Peyer's patch (tissue), 4 donors: ENCODE data around the gene SCARB1. TPM values are rescaled to one million over a fixed set of nuclear protein-coding genes. Genes with fewer than 3 reads are reported as not detected.
A peak's percentile ranks its signal among the peaks of the same experiment; 100 is the strongest.

Source experiments
- DNase-seq, 3 donors: peaks; one replicate each; pipeline ENCODE4 v3.0.0-alpha.2; 2017 to 2019
- H3K27ac ChIP-seq, 4 donors: fragments of 200-600 bp; sonication (generic); one replicate each; pipeline ENCODE4 v1.5.1; 2016 to 2019
- H3K27me3 ChIP-seq, 2 donors: fragments of 200-600 bp; sonication (generic); one replicate each; pipeline ENCODE4 v1.5.1; 2019
- H3K36me3 ChIP-seq, 3 donors: fragments of 200-600 bp; sonication (generic); one replicate each; pipeline ENCODE4 v1.5.1; 2016 to 2019
- H3K4me1 ChIP-seq, 4 donors: fragments of 200-600 bp; sonication (generic); one replicate each; pipeline ENCODE4 v1.5.1; 2016 to 2019
- H3K4me3 ChIP-seq, 4 donors: fragments of 200-600 bp; sonication (generic); 1 replicate in 3 of 4; 2 replicates in 1 of 4; pipeline ENCODE4 v1.5.1; 2016 to 2019; ENCODE audit warnings: mild to moderate bottlenecking in 1 of 4
- H3K9me3 ChIP-seq, 4 donors: fragments of 200-600 bp; sonication (generic); one replicate each; pipeline ENCODE4 v1.5.1; 2016 to 2019; ENCODE audit warnings: mild to moderate bottlenecking in 1 of 4
- POLR2A ChIP-seq, 2 donors: fragments of 450-650 bp; IDR thresholded peaks; one replicate each; pipeline ENCODE4 v1.5.1; 2017; ENCODE audit warnings: antibody characterized with exemption in 2 of 2, mild to moderate bottlenecking in 2 of 2, moderate library complexity in 2 of 2
- small RNA-seq, 2 donors: library from RNA; depleted of rRNA; stranded (forward); fragments of <200 nt; gene quantifications; one replicate each; pipeline ENCODE3, GENCODE V24; 2016
- total RNA-seq, 4 donors: library from RNA; depleted of rRNA; stranded (reverse); fragments of >200 nt; gene quantifications; one replicate each; pipeline ENCODE4 v1.1.0, GENCODE V29; 2016
- TF ChIP-seq, protein P1 (sequence below), 6 experiments: fragments of 450-650 bp in 4 of 6; fragments of 200-600 bp in 2 of 6; sonication (generic) in 1 of 6; IDR thresholded peaks; one replicate each; pipeline ENCODE4 v1.5.1; 2017 to 2019; ENCODE audit warnings: antibody characterized with exemption in 6 of 6, mild to moderate bottlenecking in 3 of 6, moderate library complexity in 1 of 6

Gene SCARB1
- total RNA-seq, 4 donors from 2014 or later: 14.9 to 214 (median 64.6) TPM

DNA sequence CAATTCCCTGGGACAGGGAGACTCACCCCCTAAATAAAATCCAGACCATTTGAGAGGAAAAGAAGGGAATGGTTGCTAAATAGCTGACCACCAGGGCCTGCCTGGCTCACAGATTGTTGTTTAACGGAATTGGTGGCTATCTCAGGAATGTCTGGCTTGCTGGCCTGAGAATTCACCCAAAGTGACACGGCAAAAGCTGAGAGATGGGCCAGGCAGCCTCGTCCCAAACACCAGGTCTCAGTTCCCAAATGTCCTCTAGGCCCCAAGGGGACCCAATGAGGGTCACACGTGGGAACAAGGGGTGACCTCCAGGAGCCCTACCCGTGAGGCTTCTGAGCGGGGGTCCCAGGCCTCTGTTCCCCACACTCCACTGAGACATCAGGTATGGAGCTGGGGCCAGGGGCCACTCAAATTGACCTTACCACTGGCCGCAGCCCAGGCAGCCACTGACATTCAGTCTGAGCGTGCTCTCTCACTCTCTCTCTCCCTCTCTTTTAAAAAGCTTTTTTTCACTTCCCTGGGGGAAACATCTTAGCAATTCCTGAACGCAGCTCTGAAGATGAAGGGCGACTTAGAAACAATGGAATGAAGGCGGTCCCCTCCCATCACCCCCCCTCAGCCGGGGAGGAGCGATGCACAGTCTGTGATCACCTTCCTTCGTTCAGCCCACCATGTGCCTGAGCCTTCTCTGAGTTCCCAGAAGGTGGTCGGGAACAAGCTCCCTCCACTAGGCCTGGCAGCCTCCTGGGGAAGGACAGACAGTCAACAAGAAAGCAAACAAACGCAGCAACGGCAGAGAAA lies 131.2 kb downstream of the SCARB1 start:
- Histone ChIP-seq H3K4me3 (no peak overlapping the region), H3K27me3 (no peaks in the 10 kb centered on the region), H3K36me3 (no peaks in the 10 kb centered on the region), H3K4me1 (no peaks in the 10 kb centered on the region), H3K9me3 (no peaks in the 10 kb centered on the region), H3K27ac (no peak overlapping the region)
- DNase-seq: no peak
- TF ChIP-seq, protein P1, sequence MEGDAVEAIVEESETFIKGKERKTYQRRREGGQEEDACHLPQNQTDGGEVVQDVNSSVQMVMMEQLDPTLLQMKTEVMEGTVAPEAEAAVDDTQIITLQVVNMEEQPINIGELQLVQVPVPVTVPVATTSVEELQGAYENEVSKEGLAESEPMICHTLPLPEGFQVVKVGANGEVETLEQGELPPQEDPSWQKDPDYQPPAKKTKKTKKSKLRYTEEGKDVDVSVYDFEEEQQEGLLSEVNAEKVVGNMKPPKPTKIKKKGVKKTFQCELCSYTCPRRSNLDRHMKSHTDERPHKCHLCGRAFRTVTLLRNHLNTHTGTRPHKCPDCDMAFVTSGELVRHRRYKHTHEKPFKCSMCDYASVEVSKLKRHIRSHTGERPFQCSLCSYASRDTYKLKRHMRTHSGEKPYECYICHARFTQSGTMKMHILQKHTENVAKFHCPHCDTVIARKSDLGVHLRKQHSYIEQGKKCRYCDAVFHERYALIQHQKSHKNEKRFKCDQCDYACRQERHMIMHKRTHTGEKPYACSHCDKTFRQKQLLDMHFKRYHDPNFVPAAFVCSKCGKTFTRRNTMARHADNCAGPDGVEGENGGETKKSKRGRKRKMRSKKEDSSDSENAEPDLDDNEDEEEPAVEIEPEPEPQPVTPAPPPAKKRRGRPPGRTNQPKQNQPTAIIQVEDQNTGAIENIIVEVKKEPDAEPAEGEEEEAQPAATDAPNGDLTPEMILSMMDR (IDR thresholded peaks at IDR 0.05): no peak
- no peak for TF ChIP-seq POLR2A (IDR thresholded peaks at IDR 0.05)

DNA sequence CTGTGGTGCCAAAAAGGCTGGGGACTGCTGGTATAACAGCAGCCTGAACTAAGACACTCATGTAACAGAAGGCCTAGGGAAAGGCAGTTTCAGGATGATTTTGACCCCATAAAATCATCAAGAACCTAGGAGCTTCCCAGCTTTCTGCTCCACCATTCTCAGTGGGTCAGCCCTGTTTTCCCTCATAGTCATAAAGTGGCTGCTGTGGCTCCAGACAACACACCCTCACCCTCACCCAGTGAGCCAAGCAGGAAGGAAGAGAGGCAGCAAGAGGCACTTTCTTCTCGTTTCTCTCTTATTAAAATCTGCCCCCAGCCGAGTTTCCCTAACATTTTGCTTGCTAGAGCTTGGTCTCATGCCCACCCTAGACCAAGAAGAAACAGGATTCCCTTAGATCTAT lies 131.8 kb downstream of the SCARB1 start:
- Histone ChIP-seq H3K27ac (no peak overlapping the region), H3K36me3 (no peaks in the 10 kb centered on the region), H3K27me3 (no peaks in the 10 kb centered on the region), H3K4me3 (no peak overlapping the region), H3K4me1 (no peaks in the 10 kb centered on the region), H3K9me3 (no peaks in the 10 kb centered on the region)
- no peak for DNase-seq
- TF ChIP-seq, protein P1 (IDR thresholded peaks at IDR 0.05): no peak

DNA sequence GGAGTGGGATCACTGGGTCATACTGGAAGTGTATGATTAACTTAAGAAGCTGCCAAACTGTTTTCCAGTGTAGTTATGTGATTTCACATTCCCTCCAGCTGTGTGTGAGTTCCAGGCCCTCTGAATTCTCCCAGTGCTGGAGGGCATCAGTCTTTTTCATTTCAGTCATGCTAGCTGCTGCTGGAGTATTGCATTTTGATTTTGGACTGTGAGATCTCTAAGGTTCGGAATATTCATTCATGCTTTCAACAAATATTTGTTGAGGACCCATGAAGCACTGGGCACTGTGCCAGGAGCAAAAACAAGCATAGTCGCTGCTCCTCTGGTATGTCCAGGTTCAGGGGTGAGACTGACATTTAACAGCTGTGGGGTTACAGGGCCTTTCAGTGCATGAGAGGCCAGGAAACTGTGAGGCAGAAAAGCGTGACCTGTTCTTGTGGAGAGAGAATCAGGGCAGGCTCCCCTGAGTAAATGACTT lies 133.2 kb downstream of the SCARB1 start:
- TF ChIP-seq POLR2A (IDR thresholded peaks at IDR 0.05): no peak
- TF ChIP-seq, protein P1 (IDR thresholded peaks at IDR 0.05): no peak
- no peak for DNase-seq
- Histone ChIP-seq H3K27me3 (no peaks in the 10 kb centered on the region), H3K4me3 (no peak overlapping the region), H3K27ac (peak overlapping the region in 1 of 4 donors; percentile 26), H3K9me3 (no peaks in the 10 kb centered on the region), H3K4me1 (no peaks in the 10 kb centered on the region), H3K36me3 (no peaks in the 10 kb centered on the region)

DNA sequence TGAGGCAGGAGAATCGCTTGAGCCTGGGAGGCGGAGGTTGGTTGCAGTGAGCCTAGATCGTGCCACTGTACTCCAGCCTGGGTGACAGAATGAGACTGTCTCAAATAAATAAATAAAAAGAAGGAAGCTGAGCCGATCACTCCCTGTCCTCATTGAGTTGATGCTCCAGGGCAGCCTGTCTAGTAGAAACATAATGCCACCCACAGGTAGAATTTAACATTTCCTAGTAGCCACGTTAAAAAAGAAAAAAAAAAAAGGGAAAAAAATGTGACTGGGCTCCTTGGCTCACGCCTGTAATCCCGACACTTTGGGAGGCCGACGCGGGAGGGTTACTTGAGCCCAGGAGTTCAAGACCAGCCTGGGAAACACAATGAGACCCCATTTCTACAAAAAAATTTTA lies 135.7 kb downstream of the SCARB1 start:
- DNase-seq: no peak
- peak overlapping the region in 2 of 4 donors; percentile 35 to 48 for H3K27ac ChIP-seq

DNA sequence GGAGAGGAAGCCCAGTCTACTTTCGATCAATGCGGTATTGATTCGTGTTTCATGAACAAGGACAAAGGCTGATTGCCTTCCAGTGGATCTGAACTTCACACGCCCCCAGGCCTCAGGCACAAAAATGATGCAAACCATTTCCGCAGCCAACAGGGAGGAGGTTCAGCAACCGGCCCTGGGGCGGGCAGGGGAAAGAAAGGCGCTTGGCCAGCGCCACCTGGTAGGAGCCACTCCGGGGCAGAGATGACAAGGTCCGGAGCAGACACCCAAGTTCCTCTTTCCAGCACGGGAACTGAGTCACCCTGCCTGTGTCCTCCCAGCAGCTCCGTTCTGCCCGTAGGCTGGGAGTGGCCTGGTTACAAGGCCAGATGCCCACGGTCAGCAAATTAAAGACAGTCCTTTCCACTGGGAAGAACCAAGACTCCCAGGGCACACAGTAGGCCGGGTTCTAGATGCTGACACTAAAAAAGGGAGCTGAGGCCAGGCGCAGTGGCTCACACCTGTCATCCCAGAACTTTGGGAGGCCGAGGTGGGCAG lies 136.3 kb downstream of the SCARB1 start:
- Histone ChIP-seq H3K4me3 (no peak overlapping the region), H3K27ac (peak overlapping the region in 2 of 4 donors; percentile 35 to 48), H3K4me1 (no peaks in the 10 kb centered on the region), H3K27me3 (no peaks in the 10 kb centered on the region), H3K9me3 (no peaks in the 10 kb centered on the region), H3K36me3 (no peaks in the 10 kb centered on the region)
- DNase-seq: peak in 2 of 3 donors; percentile 48 to 78
- TF ChIP-seq POLR2A (IDR thresholded peaks at IDR 0.05): no peak
- TF ChIP-seq, protein P1 (IDR thresholded peaks at IDR 0.05): no peak

More for the DNA sequence above, 135.7 kb downstream of the SCARB1 start:
- H3K4me3 ChIP-seq: no peak overlapping the region
- no peaks in the 10 kb centered on the region for H3K4me1 ChIP-seq
- no peaks in the 10 kb centered on the region for H3K9me3 ChIP-seq
- no peaks in the 10 kb centered on the region for H3K27me3 ChIP-seq
- TF ChIP-seq, protein P1 (IDR thresholded peaks at IDR 0.05): no peak
- no peak for TF ChIP-seq POLR2A (IDR thresholded peaks at IDR 0.05)
- H3K36me3 ChIP-seq: no peaks in the 10 kb centered on the region

Small RNAs within 50 kb of the gene (small RNA-seq; reads per million reads assigned to genes)
- 0 reads per million in 2 donors for gene RNU6-927P

Other genes with a start within 250 kb of the SCARB1 start
- gene UBC, start 50.8 kb upstream of the SCARB1 start, total RNA-seq: 1,000 to 10,000 TPM in 3 of 4 donors, 100 to 1,000 TPM in 1; 898 to 2,531 (median 1,185) TPM
- gene DHX37, start 125.3 kb upstream of the SCARB1 start, total RNA-seq: 10 to 100 TPM in 3 of 4 donors, 1 to 10 TPM in 1; 9.5 to 42.1 (median 23.5) TPM
- 10 to 100 TPM; 13.2 to 55.2 (median 41.8) TPM for gene BRI3BP, start 129.8 kb upstream of the SCARB1 start, total RNA-seq
- gene AACS, start 201.6 kb upstream of the SCARB1 start, total RNA-seq: 10 to 100 TPM; 29.4 to 46.6 (median 37.1) TPM